HG02973 (cell line): ENCODE data around the gene SLC29A4.
"Not testable (repeated sequence)": the region's sequence is repeated elsewhere in the genome, so short reads cannot be mapped to it uniquely, and the experiment has no call there.

Experiments
- ATAC-seq: cut with Tn5 transposase; IDR thresholded peaks from one replicate; pipeline ENCODE4 v1.9.1; 2021; ENCODE audit warnings: moderate library complexity; ENCODE audit not compliant: unreplicated experiment

The SLC29A4 gene, protein sequence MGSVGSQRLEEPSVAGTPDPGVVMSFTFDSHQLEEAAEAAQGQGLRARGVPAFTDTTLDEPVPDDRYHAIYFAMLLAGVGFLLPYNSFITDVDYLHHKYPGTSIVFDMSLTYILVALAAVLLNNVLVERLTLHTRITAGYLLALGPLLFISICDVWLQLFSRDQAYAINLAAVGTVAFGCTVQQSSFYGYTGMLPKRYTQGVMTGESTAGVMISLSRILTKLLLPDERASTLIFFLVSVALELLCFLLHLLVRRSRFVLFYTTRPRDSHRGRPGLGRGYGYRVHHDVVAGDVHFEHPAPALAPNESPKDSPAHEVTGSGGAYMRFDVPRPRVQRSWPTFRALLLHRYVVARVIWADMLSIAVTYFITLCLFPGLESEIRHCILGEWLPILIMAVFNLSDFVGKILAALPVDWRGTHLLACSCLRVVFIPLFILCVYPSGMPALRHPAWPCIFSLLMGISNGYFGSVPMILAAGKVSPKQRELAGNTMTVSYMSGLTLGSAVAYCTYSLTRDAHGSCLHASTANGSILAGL

DNA sequence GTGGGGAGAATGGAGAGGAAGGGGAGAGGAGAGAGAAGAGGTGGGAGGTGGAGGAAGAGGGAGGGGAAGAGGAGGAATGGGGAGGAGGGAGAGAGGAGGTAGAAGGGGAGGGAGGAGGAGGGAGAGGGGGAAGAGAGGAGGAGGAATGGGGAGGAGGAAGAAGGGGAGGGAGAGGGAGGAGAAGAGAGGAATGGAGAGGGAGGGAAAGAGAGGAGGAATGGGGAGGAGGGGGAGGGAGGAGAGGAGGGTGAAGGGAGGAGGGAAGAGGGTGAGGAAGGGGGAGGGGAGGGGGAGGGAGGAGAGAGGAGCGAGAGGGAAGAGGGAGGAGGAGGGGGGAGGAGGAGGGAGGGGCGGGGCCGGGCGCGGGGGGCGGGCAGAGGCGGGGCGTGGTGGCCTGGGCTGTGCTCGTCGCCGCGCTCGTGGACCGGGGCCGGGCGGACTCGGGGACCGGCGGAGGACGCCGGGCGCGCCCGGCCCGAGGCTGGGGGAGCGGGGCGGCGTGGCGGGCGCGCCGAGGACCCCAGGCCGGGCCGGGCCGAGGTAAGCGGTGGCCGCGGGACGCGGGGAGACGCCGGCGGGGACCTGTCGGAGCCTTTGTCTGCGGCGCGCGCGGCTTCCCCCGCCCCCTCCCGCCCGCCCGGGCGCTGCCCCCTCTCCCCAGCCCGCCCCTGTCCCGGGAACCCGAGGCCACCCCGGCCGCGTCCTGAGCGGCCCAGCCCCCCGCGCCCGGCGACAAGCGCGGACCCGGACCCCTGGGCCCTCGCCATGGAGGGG lies at the start of gene SLC29A4:
Gene SLC29A4, plus strand, starts transcription at position 401 of the 774 bp plus-strand sequence. CDS start 4,874 bp downstream, outside the sequence.
- ATAC-seq, result no peak

DNA sequence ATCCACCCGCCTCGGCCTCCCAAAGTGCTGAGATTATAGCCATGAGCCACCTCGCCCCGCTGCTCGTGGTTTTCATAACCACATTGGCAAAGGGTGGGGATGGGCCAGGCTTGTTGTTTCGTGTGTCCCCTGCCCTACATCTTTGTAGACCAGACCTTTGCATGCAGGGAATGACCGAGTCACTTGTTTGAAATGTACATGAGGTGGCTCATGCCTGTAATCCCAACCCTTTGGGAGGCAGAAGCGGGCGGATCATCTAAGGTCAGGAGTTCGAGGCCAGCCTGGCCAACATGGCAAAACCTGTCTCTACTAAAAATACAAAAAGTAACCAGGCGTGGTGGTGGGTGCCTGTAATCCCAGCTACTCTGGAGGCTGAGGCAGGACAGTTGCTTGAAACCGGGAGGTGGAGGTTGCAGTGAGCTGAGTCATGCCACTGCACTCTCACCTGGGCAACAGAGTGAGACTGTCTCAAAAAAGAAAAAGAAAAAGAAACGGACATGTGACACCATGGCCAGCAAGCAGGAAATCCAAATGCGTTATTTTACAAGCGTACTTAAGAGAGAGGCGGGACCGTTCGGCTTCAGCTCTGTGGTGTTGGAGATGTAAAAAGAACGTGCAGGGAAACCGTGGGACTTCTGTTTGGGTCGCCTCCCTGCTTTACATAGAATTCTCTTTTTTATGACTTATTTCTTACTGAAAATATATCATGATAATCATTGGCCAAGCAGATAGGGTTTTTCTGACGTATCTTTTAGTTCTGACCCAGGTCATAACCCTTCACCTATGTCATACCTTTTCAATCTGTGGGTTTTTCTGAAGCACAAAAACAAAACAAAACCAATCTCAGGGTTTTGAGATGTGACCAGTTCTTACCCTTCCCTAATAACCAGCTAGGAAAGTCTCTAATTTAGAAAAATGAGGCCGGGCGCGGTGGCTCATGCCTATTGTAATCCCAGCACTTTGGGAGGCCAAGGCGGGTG lies 47.6 kb upstream of the SLC29A4 start:
- ATAC-seq, result peak; percentile 20

DNA sequence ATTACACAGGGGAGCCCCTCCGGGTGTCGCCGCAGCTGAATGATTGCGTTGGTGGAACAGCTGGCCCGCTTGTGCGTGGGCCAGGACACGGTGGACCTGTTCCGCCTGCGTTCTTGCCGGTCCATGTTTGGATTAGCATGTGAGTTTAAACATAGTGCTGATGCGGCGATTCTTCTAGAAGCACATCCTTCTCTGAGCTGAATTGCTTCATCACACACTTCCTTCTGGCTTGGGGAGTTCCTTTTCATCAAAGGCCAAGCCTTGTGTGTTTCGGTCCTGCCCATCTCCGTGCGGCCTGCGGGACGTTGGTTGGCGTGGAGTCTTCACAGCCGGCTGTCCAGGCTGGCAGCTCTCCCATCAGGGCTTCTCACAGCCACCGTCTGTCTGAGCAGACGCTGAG lies 45.5 kb upstream of the SLC29A4 start:
- ATAC-seq, result no peak

DNA sequence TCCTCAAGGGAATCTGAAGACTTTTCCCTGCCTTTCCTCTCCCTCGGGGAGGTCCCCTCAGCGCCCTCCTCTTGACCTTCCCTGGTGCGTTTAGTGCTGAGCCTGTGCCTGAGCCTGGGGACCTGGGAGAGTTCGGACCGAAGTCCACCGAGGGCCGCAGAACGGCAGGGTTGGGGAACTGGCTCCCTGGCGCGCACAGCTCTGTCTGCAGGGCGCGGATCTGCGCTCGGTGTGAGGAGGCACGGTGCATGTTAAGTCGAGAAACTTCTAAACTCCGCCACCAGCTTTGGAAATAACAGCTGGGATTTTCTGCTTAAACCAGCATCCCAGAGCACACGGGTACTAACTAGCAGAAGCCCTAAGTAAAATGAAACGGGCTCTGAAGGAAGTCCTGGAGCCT lies 44.2 kb upstream of the SLC29A4 start:
- ATAC-seq, result no peak

DNA sequence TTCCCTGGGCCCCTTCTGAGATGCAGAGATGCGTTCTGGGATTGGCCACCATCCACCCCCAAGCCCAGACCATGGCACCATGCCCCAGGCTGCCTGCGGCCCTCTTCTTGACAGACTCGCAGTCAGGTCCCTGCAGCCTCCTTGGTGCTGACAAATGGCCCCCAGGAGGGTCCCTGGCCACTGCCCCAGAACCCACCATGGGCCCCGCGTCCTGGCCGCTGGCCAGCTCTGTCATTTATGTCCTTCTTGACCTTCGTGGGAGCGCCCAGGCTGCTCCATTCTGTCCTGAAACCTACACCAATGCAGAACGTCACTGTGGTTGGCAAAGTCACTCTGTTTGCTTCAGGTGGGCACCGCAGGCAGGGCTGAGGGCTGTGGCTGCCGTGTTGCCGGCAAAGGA lies 39.5 kb upstream of the SLC29A4 start:
- ATAC-seq, result no peak

DNA sequence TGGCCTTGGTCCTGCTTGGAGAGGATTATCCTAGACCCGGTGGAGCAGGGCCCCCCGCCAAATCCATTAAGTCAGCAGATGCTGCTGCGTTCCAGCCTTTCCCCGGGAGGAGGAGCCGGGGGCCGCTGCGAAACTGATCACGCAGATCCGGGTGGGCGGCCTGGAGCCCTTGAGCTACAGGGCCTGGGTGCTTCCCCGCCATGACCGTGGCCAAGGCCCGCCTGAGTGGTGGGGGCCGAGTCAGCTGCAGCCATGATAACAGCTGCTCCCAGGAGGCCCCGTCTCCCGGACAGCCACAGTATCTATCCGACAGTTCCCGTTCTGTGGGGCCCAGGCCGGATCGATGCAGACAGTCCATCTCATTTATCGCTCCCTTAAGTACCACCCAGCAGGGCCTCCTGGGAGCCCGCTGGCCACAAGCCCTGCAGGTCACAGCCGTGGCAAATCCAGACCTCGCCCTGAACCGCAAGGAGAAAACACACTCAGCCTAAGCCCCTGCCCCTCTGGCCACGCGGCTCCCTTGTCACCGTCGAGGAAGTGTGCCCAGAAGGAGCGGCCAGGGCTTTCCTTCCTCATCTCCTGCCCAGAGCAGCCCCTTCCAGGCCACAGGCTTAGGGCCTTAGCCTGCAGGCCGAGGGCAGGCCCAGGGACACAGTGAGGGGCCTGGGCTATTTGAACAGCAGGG lies 34.4 kb upstream of the SLC29A4 start:
- no peak for ATAC-seq

DNA sequence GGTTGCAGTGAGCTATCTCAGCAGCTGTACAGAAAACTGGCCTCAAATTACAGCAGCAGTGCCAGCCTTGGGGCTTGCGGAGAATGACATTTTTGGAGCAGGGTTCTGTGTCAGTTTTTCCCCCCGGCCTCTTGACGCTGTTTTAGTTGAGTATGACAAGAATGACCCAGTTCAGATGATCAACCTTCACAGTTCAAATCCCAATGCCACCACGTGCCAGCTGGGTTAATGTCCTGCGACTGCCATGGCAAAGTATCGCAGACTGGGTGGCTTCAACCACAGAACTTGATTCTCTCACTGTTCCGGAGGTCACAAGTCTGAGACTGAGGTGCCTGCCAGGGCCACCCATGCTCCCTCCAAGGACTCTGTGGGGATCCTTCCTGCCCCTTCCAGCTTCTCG lies 32.0 kb upstream of the SLC29A4 start:
- ATAC-seq, result not testable (repeated sequence)

DNA sequence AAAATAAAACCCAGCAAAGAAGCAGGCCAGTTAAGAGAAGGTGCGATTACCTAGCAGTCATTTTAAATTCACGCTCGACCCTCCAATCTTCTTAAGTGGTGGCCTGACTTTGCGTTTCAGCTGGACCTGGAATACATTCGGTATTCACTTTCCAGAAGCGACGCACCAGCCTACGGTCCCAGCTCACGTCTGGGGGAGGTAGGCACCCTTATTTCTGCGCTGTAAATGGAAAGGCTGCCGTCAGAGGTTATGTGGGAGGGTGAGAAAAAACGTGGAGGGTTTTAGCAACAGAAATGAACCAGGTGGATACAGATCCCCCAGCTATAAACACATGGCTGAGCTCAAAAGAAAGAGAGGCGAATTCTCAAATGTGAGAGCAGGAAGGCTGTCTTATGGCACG lies 29.2 kb upstream of the SLC29A4 start:
- ATAC-seq, result not testable (repeated sequence)

DNA sequence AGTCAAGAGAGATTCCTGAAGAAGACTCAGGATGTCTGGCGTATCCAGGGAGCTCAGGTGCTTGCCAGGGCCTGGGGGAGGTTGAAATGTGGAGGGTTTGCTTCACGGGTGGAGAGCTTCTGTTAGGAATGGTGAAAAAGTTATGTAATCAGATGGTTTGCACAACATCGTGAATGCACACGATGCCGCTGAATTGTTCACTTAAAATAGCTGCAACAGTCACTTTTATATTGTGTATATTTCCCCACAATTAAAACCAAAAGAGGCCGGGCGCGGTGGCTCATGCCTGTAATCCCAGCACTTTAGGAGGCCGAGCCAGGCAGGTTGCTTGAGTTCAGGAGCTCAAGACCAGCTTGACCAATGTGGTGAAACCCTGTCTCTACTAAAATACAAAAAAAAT lies 28.4 kb upstream of the SLC29A4 start:
- not testable (repeated sequence) for ATAC-seq

DNA sequence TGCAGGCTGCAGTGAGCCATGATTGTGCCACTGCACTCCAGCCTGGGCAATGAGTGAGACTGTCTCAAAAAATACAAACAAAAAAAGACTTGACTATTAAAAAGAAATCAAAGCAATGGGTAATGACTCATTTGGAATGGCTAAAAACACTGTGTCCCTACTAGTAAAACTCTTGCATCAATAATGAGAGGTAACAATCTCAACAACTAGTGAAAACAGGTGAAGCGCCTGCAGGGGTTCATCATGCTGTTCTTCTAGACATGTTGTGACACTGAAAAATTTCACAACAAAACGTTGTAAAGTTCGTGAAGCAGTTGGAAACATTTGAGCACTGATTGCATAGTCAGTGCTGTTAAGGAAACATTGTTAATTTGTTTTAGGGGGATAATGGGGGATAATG lies 26.9 kb upstream of the SLC29A4 start:
- ATAC-seq, result no peak

DNA sequence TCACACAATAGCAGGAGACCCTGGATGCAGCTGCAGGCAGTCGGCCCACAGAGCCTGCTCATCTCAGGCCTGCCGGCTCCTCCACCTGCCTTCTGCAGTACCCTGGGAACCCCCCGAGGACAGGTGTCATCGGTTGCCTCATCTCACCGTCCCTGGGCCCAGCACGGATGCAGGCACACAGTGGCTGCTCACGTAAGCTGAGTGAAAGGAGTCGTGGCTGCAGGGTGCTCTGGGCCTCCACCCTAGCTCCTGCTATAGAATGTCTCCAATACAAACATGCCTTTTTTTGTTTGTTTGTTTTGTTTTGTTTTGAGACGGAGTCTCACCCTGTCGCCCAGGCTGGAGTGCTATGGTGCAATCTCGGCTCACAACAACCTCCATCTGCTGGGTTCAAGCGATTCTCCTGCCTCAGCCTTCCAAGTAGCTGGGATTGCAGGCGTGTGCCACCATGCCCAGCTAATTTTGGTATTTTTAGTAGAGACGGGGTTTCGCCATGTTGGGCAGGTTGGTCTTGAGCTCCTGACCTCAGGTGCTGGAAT lies 22.1 kb upstream of the SLC29A4 start:
- not testable (repeated sequence) for ATAC-seq

DNA sequence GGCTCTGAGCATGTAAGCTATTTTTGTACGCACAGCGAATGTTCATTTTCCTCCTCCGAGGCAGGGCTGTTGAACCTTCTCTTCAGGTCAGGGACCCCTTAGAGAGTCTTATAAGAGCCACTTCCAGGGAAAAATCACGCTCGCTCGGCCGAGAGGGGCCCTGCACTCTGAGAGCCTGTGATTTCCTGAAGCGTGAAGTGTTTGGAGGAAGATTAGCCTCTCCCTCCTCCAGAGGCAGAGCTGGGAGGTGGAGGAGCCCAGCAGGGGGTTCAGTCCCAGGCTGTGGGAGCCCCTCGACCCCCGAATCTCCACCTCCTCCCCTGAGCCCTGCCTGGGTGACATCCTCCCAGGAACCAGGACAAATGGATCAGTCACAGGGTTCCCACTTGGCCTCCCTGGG lies 19.7 kb upstream of the SLC29A4 start:
- ATAC-seq, result not testable (repeated sequence)

DNA sequence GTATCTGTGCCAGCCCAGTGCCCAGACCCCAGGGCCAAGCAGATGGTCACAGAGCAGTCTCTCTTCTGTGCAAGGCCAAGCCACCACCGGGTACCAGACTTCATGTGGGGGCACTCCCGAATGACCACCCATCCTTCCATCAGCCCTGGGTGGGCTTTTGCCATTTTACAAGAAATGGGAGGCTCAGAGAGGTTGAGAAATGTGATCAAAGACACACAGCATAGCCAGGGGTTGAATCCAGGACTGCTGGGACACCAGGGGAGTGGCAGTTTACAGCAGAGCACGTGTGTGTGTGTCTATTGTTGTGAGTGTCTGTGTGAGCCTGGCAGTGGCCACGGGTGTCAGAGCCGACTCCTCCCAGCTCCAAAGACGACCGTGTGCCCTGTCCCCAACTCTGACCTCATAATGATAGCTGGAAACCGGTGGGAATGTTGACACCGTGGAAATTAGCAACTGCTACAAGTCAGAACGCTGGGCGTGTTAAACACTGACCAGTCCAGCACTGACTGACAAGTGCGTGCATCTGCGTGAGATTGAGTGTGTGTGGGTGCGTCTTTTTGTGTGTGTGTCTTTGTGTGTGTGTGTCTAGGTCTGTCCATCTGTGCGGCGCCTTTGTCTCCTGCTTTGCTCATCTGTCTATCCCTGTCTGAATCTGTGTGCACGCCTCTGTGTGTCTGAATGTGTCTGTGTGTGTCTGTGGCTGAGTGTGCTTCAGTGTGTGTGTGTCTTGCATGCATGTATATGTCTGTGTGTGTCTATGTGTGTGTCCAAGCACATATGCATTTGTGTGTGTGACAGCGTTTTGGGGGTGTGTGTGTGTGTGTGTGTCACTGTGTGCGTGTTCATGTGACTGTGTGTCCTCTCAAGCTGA lies 17.2 kb upstream of the SLC29A4 start:
- ATAC-seq, result no peak

DNA sequence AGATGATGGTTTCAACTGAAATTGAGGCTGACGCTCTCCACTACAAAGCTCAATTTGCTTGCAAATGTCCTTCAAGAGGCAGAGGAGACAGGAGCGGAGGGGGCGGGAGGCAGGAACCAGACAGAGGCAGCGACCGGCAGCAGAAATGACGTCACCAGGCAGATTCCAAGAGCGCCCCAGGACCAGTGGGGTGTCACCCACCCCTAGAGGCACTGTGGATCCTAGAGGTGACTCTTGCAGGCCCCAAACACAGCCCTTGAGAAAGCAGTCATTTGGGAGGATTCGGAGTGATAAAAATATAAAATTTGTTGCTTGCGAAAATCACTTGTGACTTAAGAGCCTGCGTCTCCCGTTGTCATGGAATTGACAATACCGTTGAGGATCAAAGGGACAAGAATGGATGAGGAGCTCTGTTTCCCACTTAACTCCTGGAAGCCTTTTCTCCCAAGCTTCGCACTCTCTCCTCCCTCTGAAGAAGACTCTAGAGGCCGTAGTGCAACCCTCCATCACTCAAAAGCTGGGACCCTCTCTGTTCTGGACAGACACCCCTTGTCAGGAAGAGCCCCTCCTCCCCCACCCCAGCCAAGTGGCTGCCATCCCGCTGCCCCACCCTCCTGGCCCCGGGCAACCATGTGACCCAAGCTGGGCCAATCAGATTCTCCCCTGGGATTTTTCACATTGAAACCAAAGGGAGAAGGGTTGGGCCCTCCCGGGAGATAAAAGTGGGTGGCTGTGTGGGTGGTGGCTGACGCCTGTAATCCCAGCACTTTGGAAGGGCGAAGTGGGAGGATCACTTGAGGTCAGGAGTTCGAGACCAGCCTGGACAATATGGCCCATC lies 16.3 kb upstream of the SLC29A4 start:
- ATAC-seq, result no peak

DNA sequence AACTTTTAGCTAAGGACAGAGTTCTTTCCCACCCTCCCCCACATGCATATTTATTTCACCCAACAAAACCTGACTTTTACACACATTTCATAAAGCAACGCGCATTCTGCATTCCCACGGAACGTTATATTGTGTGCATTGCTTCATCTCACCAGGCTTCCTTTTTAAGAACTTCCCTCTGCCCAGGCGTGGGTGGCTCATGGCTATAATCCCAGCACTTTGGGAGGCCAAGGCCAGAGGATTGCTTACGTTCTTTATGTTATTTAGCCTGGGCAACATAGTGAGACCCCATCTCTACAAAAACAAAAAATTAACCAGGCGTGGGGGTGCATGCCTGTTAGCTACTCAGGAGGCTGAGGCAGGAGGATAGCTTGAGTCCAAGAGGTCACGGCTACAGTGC lies 14.9 kb upstream of the SLC29A4 start:
- not testable (repeated sequence) for ATAC-seq

DNA sequence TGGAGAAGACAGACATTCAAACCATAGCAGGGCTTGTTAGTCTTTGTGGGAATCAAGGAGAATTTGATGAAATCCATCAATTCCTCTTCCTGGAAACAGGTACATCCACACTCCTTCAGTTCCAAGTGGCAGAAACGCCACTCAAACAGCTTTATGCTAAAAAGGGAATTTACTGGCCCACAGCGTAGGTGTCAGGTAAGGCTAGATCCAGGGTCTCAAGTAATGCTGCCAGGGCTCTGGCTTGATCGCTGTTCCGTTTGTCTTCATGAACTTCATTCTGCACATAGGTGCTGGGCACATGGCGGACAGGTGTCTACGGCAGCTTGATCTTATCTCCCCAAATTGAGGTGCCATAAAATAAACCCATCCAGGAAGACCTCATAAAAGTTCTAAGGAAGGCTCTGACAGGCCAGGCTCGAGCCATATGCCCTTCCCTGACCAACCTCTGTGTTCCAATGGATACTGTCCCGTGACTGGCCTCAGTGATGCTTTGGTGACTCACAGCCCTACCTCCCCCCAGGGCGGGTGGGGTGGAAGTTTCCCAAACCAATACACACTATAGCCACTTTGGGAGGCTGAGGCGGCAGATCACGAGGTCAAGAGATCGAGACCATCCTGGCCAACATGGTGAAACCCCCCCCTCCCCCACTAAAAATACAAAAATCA lies 12.6 kb upstream of the SLC29A4 start:
- not testable (repeated sequence) for ATAC-seq

DNA sequence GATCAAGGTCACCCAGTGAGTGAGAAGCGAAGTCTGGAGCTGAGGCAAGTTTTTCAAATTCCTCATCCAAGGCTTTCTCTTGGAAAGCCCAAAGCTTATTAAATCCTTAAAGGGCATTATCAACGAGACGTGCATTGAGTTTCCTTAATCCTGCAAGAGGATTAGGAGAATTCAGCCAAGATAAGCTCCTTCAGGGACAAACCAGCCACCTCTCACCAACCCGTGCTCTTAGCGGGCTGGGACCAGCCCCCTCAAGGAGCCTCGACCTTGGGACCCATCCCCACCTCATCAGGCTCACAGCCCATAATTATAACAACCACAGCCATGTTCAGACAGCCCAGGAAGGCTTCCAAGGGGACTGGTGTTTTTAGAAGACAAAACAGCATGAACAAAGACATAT lies 12.0 kb upstream of the SLC29A4 start:
- no peak for ATAC-seq
